Measurements from ENCODE around the gene GRIP1.

Gene GRIP1

DNA sequence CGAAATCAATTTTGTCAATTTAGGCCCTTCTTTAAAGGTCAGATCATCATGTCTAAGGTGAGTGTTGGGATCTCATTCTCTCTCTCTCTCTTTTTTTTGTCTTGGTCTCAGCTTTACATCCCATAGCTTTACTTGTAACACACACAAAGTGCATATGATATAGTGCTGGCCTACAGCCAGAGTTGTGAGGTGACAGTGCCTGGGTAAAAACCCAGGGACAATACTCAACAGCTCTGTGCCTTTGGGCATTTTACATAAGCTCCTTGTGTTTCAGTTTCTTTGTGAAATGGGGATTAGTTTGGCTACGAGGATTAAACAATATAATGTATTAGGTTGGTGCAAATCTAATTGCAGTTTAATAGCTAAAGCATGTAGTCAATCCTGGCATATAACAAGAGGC is 40.2 kb downstream of the GRIP1 start:
- DNase-seq, result no peak

DNA sequence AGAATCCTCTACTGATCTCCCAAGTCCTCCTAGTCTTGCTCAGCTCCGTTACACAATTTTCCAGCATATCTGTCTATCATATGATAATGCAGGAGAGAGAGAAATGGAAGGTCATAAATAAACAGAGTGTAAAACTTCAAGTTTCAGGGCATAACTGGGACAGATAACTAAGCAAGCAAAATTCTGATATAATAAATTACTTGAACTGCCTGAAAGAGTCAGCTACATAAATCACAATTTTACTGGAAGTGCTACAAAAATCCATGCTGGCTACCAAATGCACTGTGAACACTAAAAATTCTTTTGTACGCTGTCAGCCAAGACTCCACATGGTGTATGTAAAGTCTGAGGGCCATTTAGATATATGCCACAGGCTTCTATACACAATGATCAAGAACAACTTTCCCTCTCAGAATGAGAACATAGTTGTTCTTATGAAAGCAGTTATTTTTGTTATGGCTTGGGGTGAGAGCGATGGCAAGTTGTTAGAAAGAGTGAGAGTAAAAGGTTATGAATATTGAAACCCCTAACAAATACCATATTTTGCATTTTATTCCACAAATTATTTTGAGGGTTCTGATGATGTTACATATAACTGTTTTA is 41.1 kb downstream of the GRIP1 start:
- DNase-seq, result no peak

DNA sequence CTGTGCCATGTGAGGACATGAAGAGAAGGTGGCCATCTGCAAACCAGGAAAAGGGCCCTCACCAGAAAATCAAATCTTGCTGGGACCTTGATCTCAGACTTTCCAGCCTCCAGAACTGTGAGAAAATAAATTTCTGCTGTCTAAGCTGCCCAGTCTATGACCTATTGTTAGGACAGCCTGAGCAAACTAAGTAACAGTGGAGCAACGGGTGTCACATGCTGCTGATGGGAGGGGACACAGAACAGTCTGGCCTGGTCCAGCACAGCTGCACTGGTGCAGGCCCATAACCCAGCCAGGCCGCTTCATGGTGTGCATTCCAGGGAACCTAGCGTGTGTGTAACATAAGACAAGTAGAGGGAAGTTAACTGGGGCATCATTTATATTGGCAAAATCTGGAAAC is 42.1 kb downstream of the GRIP1 start:
- DNase-seq, result no peak

DNA sequence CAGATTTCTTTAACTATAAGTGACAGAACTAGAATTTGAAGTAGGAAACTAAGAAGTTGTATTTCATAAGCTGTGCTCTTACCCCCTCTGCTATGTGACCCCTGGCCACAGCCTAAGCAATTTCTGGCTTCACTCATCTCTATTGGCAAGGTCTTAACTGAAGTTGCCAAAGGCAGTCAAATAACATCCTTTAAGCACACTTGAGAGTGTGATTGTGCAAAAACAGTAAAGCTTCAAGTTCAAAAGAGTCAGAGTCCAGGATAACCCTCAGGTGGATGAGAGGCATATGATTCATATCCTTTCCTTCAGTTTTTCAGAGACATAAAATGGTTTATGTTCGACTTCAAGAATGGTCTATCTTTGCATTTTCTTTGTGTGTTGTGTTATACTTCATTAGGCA is 45.2 kb downstream of the GRIP1 start:
- no peak for DNase-seq

DNA sequence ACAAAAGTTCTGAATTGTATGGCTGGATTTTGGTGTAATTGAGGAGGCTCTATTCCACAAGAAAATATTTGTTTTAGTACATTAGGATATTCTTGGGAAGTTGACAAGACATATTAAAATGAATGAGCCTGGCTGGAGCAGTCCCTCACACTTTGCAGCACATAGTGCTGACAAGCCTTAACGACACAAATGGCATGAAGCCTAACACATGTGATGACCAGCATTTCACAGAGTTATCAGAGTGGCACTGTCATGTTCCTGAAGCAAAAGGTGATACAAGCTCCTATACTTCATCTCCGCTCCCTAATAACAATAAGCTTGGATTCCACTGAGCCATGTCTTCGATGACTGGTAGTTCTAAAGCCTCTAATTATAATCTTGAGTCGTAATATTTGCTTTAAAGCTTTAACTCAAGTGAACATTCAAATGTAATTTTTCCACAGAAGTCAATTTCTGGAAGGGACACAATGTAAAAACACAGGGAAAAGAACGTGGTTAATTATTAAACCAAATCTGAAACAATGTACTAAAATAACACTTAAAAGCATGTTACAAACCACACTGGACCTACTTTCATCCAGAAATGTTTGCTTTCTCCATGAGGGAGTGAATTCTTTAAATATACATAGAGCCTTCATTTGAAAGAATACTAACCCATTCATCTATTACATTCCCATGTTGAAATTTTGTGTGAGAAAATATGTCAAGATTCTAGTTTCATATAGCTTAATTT is 49.6 kb downstream of the GRIP1 start:
- DNase-seq, result no peak

DNA sequence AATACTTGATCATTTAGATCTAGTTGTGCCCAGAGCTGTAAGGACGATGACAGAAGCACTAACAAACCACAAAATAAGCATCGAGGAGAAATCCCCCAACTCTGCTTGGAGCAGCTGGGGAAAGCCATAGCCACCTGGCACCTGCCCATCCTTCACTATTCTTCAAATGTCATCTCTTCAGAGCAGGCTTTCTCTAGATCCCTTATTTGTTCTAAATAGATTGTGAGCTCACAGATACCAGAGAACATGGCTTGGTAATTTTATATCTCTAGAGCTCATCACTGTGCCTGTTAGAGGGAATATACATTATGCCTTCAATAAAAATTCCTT is 50.9 kb downstream of the GRIP1 start:
- DNase-seq, result no peak

DNA sequence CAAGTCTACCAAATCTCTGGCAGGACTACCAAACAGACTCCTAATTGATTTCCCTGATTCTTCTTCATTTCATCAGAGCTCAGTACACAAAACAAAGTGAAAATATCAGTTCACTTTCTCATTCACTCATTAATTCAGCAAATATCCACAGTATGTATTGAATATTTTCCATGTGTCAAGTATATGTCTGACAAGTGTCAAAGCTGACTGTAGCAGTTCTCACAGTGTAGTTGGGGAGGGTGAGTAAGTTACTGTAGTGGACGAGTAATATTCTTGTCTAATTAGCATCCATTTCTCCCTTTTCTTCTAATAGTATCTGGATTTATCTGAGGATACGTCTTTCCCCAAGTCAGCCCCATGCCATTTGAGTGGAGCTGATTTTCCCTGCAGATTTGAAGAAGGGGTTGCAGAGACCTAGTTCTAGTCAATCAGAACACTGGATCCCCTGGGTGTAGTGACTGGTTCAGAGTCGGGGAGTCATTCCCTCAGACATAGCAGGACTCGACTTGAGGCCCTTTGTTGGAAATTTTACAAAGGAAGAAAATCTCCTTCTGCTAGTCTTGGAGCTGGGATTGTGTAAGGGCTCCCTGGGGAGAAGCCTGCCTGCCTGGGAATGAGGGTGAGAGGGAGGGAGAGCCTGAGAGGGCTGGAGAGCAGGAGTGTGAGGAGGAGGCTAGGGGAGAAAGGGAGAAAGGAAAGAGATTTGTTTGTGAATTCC is 51.4 kb downstream of the GRIP1 start:
- DNase-seq, result no peak

DNA sequence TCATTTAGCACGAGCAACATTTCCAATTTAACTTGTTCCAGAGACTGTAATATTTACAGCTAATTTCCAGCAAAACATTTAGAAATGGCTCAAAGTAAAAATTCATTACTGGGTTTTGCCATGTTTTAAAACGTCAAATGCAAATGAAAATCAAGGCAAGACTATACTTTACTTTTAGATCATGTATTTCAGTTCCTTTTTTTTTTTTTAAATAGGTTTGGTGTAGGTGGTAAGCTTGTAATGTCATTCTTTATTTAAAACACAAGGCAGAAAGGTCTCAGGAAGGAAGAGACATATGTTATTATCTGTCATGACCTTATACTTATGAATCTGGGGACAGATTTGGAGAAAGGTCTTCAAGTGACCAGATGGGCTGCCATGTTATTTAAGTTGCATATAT is 54.1 kb downstream of the GRIP1 start:
- DNase-seq, result no peak

DNA sequence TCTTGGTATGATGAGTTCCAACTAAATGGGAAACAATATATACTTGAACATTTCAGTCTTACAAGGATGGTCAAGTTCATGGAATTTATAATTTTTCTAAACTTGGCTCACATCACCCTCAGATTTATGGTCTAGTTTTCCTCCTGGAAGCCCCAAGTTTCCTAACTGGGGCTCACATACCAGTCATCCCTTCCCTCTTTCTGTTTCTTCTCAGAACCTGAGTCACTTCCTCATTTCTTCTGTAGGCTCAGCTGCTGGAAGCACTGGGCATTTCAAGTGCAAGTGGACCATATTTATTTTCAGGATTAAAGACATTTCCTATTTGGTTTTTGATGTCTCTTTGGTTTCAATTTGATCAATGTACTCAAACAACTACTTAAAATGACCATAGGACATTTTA is 55.4 kb downstream of the GRIP1 start:
- no peak for DNase-seq

DNA sequence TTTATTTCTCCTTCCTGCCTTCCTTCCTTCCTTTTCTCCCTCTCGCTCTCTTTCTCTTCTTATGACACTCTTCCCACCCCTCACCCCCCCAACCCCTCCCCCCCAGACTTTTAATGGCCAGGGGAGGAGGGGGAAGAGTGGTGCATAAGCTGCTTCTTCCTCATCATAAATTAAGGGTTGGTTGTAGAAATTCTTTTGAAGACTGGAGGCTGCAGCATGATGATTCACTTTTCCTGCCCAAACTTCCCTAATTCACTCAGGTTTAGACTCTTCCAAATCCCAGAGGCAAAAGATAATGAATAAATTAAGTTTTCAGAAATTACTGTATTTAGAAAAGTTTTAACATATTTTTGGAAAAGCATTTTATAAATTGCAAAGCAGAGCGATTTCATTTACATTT is 58.2 kb downstream of the GRIP1 start:
- DNase-seq, result no peak

DNA sequence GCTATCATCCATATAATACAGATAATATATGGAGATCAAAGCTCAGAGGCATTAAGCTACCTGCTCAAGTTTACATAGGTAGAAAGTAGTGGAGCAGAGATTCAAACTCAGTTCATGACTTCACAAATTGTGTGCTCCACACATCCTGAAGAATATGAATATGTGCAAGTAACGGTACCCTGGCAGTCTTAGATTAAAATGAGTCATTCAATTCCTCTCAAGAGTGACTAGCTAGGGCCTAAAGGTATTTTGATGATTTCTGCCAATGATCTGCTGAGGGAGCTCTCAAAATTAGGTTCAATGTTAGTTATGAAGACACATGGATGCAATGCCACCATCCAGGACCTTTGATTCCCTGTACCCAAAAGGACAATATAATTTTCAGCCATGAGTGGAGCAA is 58.9 kb downstream of the GRIP1 start:
- no peak for DNase-seq

DNA sequence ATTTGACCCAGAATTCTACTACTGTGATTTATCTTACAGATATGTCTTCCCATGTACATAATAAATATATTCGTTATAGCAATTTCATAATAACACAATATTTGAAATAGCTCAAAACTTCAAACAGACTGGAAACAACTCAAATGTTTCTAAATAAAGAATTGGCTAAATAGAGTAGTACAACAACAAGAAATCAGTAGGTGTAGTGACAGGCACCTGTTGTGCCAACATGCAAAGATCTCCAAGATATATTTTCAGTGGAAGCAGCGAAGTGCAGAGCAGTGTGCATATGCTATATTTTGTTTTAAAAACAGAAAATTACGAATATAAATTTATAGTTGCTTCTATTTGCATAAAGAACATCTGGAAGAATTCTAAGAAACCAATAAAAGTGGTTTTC is 60.9 kb downstream of the GRIP1 start:
- DNase-seq, result no peak

DNA sequence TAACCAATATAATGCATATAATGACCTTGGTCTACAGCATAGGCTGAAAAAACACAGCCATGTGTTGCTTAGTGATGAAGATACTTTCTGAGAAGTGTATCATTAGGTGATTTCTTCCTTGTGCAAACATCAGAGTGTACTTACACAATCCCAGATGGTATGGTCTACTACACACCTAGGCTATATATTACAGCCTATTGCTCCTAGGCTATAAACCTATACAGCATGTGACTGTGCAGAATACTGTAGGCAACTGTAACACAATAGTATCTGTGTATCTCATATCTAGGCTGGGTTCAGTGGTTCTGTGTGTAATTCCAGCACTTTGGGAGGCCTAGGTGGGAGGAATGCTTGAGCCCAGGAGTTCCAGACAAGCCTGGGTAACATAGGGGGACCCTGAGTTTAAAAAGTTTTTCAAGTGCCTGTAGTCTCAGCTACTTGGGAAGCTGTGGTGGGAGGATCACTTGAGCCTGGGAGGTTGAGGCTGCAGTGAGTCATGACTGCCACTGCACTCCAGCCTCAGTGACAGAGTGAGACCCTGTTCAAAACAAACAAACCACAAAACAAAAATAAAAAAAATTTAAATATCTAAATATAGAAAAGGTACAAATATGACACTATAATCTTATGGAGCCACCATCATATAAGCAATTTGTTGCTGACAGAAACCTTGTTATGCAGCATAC is 66.6 kb downstream of the GRIP1 start:
- DNase-seq, result no peak

DNA sequence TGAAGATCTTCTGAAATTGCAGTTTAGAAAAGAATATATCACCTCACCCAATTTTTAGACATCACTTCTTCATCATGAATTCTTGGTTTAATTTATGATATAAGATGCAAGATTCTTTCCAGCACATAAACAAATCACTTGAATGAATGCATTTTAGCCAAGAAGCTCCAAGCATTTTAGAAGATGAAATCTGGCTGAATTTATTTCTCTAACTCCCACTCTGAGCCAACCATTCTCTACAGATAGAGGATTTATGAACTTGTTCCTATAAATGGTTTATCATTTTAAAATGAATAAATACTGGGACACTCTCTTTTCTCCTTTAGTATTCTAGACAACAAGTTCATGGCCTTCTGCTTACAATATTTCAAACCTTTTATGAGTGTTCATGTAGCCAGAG is 71.7 kb downstream of the GRIP1 start:
- DNase-seq, result no peak

DNA sequence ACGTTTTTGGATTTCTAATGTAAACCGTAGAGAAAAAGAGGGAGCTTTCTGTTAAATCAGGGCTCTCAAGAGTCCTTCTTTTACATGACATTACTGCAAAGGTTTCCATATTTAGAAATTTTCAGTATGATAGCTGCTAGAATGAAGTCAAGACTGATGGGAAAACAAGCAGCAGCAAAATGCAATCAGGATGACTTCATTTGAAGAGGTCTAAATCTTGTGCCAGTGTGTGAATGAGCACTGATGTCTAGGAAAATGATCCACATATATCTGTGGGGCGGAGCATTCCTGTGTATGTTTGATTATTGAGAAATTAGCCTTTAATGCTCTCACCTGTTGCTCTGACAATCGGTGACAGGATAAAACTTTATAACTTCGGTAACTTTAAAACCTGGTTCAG is 73.6 kb downstream of the GRIP1 start:
- DNase-seq, result no peak

DNA sequence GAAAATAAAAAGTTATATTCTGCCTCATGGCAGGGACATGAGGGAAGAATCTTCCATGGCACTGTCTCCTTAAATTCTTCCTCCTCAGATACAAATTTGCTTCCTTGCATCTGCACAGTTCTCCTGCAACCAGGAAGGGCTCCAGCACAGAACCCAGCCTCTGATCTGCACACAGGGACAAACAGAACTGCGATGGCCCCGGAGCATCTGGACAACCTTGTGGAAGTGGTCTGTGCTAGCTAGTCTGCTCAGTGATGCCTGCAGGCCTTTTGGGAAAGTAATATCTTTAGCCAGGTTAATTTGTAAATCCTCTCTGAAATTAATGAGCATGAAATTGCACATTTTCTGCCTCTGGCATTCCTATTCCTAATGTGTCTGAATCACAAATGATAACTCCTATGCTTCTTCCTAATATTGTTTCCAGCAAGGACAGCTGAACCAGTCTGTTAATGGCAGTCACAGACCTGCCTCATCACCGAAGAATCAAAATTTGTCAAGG is 74.8 kb downstream of the GRIP1 start:
- no peak for DNase-seq

DNA sequence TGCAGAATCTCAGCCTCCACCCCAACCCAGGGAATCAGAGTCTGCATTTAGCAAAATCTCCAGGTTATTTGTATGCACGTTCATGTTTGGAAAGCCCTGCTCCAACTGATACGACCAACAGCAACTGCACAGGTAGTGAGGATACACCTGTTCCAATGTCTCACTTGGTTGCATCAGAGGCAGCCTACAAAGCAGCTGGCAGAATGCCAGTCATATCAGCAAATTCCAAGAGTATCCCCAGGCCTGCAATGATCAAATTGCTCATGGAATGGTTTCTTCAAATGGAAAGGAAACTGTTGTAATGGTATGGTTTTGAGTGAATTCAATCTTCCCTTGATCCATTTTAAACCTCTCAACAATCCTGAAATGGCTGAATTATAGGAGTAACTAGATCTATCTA is 75.4 kb downstream of the GRIP1 start:
- no peak for DNase-seq

DNA sequence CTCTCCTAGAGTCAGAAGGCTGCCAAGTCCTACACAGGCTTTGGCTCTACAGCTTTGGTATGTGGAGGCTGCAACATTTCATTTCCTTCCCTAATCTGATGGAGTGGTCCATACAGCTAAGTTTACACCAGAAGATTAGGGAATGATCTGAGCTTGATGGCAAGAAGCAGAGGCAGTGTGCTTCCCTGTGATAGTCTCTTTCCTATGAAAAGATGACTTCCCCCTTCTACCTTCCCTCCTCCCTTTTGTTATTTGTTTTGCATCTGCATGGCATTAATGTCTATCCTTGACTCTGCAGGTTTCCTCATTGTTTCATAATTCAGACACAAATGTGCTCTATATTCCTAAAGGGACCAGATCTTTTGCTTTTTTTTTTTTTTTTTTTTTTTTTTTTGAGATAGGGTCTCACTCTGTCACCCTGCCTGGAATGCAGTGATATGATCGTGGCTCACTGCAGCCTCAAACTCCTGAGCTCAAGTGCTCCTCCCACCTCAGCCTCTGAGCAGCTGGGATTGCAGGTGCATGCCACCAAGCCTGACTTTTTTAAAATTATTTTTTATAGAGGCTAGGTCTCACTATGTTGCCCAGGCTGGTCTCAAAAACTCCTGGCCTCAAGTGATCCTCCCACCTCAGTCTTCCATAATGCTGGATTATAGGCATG is 76.3 kb downstream of the GRIP1 start:
- DNase-seq, result no peak

DNA sequence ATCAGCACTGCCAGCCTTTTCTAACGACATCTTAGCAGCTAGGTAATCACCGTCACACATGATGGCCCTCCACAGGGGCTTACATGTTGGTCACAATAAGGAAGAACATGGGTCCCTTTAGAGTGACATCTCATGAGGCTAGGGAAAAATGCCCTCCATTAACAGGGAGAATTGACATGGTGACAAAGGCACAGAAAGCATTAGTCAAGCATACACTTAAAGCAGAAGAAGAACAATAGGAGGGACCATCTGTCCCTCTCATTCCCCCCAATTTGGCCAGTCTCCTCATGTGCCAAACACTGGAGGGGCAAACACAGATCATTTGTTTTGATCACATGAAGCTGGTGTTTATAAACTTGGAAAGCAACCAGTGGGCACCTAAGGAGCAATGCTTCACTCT is 78.0 kb downstream of the GRIP1 start:
- peak; percentile 40 for DNase-seq

DNA sequence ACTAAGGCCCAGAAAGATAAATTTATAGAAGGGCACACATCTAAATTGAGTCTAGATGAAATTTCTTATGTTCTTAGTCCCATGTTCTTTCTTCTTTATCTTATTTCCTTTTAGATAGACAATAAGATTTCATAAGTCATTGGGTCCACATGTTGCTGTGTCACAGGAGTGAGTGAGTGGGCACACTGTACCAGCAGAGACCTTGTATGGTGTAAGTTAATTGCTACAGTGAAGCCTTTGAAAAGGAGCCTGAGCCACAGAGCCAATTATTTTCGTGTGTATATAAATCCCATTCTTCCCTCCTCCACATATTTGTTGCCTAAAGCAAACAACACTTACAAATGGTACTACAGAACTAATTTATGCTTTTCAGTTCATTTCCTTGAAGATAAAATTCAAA is 79.1 kb downstream of the GRIP1 start:
- peak; percentile 51 for DNase-seq

DNA sequence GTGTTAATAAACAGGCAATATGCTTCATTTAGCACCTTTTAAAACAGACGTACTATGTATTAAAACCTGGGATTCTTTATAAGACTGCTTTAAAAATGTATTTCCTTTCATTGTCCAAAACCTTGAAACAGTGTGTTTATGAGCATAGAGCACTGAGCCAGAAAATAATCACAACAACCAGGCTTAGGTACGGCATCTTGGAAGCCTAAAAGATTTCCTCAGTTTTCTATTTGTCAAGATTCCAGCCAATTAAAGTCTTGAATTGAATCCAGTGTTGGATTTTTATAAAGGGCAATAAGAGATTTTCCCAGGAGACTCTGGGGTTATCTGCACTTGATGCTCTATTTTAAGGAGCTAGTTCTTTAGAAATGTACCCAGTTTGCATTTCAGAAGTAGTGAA is 80.3 kb downstream of the GRIP1 start:
- DNase-seq, result no peak

DNA sequence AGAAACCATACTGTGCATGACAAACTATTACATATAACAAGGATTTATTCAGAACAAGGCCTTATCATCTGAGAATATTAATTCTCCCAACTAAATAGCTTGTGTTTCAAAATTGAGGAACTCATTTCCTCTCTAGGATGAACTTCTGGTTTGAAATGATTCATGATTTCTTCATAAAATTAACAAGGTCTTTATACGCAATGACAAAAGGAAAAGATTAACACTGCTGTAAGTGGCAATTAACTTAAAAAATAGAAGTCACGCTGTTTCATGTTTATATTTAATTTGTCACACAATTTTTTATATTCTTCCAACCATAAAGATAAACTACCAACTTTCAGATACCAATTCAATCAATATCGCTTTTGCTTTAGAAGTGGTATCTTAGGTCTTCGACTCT is 80.8 kb downstream of the GRIP1 start:
- no peak for DNase-seq

DNA sequence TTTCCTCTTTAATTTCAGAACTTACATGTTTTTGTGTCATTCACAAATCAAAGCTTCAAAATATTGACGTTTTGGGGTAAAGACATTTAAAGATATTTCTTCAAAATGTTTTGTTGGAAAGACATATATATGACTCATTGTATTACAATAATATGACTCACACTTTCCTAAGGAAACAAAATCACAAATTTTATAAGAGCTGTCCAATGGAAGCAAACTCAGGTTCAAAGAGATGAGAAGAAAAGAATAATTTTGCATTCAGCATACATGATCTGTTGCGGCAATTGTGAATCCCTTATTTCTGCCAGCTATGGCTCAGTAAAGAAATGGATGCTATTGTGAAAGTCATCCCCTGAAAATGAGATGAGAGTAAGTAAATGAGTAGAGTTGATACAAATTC is 82.7 kb downstream of the GRIP1 start:
- DNase-seq, result no peak
